ENCODE results near the gene UNC13C. TPM values are rescaled to one million over a fixed set of nuclear protein-coding genes. Genes with fewer than 3 reads are reported as not detected.

Gene UNC13C
- total RNA-seq, 2 experiments from 2014 or later: not detected

- H3K27ac Mint-ChIP-seq: no peak overlapping the region
- DNase-seq: no peak
- H3K27me3 Mint-ChIP-seq: no peaks in the 10 kb centered on the region
- peaks cover 2% of the 10 kb centered on the region for H3K9me3 Mint-ChIP-seq
- ChIA-PET CTCF (no interaction called here), POLR2A (no interaction called here)
- no peak overlapping the region for H3K4me3 Mint-ChIP-seq
- H3K4me1 Mint-ChIP-seq: no peaks in the 10 kb centered on the region
- H3K36me3 Mint-ChIP-seq (ENCODE audit: low read depth): no peaks in the 10 kb centered on the region
Measured at GRCh38 chr15:54599386-54599785, 621.1 kb downstream of the UNC13C start.

DNA sequence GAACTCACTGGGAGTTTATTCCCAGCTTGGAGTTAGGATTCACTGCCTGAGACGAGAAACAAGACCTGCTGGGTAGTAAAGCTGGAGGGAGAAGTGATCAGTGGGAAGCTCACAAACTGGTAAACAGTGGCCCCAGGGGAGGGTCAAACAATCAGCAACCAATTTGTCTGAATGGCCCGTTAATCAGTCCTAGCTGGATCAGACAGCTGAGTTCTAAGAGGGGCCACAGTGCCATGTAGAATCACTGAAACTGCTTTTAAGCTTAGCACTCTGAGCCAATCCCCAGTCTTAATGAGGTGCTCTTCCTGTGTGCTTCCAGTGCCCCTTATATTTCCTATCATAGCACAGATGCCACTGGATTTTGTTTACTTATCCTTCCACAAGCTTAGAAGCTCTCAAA is 626.8 kb downstream of the UNC13C start:
- no peaks in the 10 kb centered on the region for H3K9me3 Mint-ChIP-seq
- CTCF ChIA-PET: no interaction called here
- H3K27ac Mint-ChIP-seq: no peak overlapping the region
- DNase-seq: no peak
- H3K4me3 Mint-ChIP-seq: no peak overlapping the region
- no peaks in the 10 kb centered on the region for H3K36me3 Mint-ChIP-seq (ENCODE audit: low read depth)
- H3K4me1 Mint-ChIP-seq: no peaks in the 10 kb centered on the region
- POLR2A ChIA-PET: no interaction called here
- no peaks in the 10 kb centered on the region for H3K27me3 Mint-ChIP-seq

GRCh38 chr15:54605556-54605955 is 627.3 kb downstream of the UNC13C start:
- no peaks in the 10 kb centered on the region for H3K27me3 Mint-ChIP-seq
- no peak for DNase-seq
- no peak overlapping the region for H3K27ac Mint-ChIP-seq
- H3K4me3 Mint-ChIP-seq: no peak overlapping the region
- no peaks in the 10 kb centered on the region for H3K36me3 Mint-ChIP-seq (ENCODE audit: low read depth)
- ChIA-PET CTCF (no interaction called here), POLR2A (no interaction called here)
- no peaks in the 10 kb centered on the region for H3K4me1 Mint-ChIP-seq
- H3K9me3 Mint-ChIP-seq: no peaks in the 10 kb centered on the region

DNA sequence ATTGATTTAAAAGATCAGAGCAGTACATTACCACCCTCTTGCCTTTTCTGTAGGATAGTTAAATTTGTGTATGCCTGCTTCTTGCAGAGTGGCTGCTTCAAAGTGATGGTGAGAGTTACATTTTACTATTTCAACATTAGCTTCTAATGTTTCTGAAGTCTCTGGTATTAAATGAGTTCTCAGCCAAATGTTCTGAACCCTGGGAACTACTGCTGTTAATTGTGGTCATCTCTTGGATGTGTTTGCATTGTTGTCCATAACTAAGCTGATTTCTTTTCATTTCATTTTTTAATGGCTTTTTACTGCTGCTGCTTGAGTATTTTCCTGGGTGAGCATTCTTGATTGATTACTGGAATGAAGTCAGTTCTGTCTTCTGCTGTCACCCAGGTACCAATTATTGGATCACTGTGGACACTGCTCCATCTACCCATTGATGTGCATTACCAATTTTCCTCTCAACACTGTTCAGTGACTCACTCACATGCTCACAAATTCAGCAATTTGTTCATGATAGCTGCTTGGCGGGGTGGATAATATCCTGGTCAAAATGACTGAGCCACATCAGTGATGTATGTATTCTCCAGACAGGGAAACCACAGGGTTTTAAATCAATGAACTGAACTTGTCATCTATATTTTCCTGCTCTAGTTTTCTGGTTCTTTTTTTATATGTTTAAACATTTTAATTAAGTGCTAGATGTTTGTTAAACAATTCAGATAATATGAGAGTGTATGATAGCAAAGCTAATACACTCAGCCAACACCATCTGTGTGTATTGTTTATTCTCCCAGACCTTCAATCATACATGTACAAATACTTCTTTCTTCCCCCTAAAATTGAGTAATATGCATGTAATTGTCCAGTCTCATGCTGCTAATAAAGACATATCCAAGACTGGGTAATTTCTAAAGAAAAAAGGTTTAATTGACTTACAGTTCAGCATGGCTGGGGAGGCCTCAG is 630.9 kb downstream of the UNC13C start:
- Mint-ChIP-seq H3K27me3 (no peaks in the 10 kb centered on the region), H3K9me3 (no peaks in the 10 kb centered on the region), H3K4me1 (no peaks in the 10 kb centered on the region), H3K27ac (no peak overlapping the region), H3K4me3 (no peak overlapping the region), H3K36me3 (ENCODE audit: low read depth) (no peaks in the 10 kb centered on the region)
- ChIA-PET POLR2A (no interaction called here), CTCF (no interaction called here)
- DNase-seq: no peak

DNA sequence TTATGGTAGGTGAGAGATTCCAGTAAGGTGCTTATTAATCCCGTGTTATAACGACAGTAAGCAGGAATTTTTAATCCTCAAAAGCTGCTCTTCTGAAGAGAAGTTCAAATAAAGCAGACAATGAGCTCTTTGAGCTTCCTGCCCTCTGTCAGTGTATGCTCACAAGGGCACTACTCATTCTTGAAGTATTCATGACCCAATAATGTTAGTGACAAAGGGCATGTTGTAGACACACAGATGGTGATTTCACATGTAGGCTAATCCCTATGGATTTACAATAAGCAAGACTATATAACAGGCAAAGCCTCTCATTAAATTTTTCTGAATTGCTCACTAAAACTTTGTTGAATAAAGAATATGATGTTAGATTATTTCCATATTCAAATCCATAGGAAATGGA is 639.9 kb downstream of the UNC13C start:
- Mint-ChIP-seq H3K27me3 (no peaks in the 10 kb centered on the region), H3K4me3 (no peak overlapping the region), H3K36me3 (ENCODE audit: low read depth) (no peaks in the 10 kb centered on the region), H3K27ac (no peak overlapping the region), H3K9me3 (no peaks in the 10 kb centered on the region), H3K4me1 (no peaks in the 10 kb centered on the region)
- ChIA-PET CTCF (no interaction called here), POLR2A (no interaction called here)
- DNase-seq: no peak

DNA sequence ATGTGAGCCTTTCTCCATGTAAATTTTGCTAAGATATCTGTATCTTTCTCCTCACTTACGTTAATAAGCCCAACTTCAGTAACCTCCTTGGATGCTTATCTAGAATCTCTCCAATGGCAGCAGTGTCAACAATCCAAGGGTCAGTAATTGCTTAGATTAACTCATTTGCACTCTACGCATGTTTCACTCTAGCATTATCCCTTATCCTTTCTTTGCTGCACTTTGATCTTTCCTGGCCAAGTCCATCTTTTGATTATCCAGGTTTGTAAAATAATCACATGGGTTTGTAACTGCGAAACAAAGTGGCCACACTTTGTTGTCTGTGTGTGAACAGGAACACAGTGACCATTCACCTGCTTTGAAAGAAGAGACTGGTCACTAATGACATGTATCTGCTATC is 640.9 kb downstream of the UNC13C start:
- ChIA-PET POLR2A (no interaction called here), CTCF (no interaction called here)
- H3K4me1 Mint-ChIP-seq: no peaks in the 10 kb centered on the region
- H3K27me3 Mint-ChIP-seq: no peaks in the 10 kb centered on the region
- no peak overlapping the region for H3K27ac Mint-ChIP-seq
- H3K9me3 Mint-ChIP-seq: no peaks in the 10 kb centered on the region
- no peak for DNase-seq
- H3K36me3 Mint-ChIP-seq (ENCODE audit: low read depth): no peaks in the 10 kb centered on the region
- no peak overlapping the region for H3K4me3 Mint-ChIP-seq

DNA sequence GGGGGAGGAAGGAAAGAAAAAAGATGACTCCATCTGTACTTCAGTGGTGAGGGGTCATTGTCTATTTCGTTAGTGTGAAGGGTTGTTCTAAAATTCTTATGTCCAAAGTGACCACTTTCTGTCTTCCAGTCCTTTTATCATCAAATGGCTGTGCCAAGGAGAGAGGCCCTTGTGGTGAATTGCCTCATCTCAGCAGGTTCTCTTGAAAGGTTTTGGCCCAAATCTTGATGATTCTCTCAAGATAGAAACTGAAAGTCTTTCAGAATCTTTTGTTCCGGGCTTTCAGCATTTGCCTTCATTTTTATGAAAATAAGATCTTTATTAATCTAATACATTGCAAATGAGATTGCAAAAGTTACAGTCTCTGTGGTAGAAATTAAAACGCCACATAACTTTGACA is 642.7 kb downstream of the UNC13C start:
- Mint-ChIP-seq H3K36me3 (ENCODE audit: low read depth) (no peaks in the 10 kb centered on the region), H3K27ac (no peak overlapping the region), H3K4me1 (no peaks in the 10 kb centered on the region), H3K4me3 (no peak overlapping the region), H3K9me3 (no peaks in the 10 kb centered on the region), H3K27me3 (no peaks in the 10 kb centered on the region)
- POLR2A ChIA-PET: no interaction called here
- no peak for DNase-seq
- CTCF ChIA-PET: no interaction called here

DNA sequence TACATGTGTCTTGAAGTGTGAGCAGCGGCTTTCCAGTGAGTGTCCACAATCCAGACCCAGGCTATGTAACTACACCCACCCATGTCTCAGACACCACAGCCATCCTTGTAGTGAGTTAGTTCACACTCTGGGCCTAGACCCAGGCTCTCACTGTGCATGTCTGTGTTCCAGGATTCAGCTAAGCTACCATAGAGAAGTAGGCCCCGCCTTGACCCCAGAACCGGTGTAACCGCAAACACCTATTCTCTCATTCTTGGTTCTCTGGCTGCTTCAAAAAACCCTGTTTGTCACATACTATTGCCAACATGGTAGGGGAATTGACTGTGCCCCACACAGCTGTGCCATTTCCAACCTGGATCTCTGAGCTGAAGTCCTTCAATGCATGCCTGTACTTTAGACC is 657.9 kb downstream of the UNC13C start:
- Mint-ChIP-seq H3K4me1 (no peaks in the 10 kb centered on the region), H3K27me3 (no peaks in the 10 kb centered on the region), H3K27ac (no peak overlapping the region), H3K4me3 (no peak overlapping the region), H3K9me3 (peaks cover 3% of the 10 kb centered on the region), H3K36me3 (ENCODE audit: low read depth) (no peaks in the 10 kb centered on the region)
- CTCF ChIA-PET: no interaction called here
- POLR2A ChIA-PET: no interaction called here
- DNase-seq: no peak

GRCh38 chr15:54638666-54639065 is 660.4 kb downstream of the UNC13C start:
- H3K36me3 Mint-ChIP-seq (ENCODE audit: low read depth): no peaks in the 10 kb centered on the region
- DNase-seq: no peak
- no peaks in the 10 kb centered on the region for H3K27me3 Mint-ChIP-seq
- no peaks in the 10 kb centered on the region for H3K4me1 Mint-ChIP-seq
- H3K4me3 Mint-ChIP-seq: no peak overlapping the region
- no peak overlapping the region for H3K27ac Mint-ChIP-seq
- H3K9me3 Mint-ChIP-seq: peaks cover 5% of the 10 kb centered on the region
- ChIA-PET CTCF (no interaction called here), POLR2A (no interaction called here)

- ChIA-PET POLR2A (no interaction called here), CTCF (no interaction called here)
- DNase-seq: no peak
- no peak overlapping the region for H3K27ac Mint-ChIP-seq
- H3K4me1 Mint-ChIP-seq: no peaks in the 10 kb centered on the region
- H3K36me3 Mint-ChIP-seq (ENCODE audit: low read depth): no peaks in the 10 kb centered on the region
- H3K4me3 Mint-ChIP-seq: no peak overlapping the region
- H3K9me3 Mint-ChIP-seq: peaks cover 5% of the 10 kb centered on the region
- H3K27me3 Mint-ChIP-seq: no peaks in the 10 kb centered on the region
Measured at GRCh38 chr15:54640873-54641272, 662.6 kb downstream of the UNC13C start.

GRCh38 chr15:54644796-54645195 is 666.6 kb downstream of the UNC13C start:
- no peak for DNase-seq
- CTCF ChIA-PET: no interaction called here
- Mint-ChIP-seq H3K4me3 (no peak overlapping the region), H3K27ac (no peak overlapping the region), H3K36me3 (ENCODE audit: low read depth) (no peaks in the 10 kb centered on the region), H3K4me1 (no peaks in the 10 kb centered on the region), H3K9me3 (peaks cover 9% of the 10 kb centered on the region), H3K27me3 (no peaks in the 10 kb centered on the region)
- POLR2A ChIA-PET: no interaction called here

GRCh38 chr15:54659646-54660045 is 681.4 kb downstream of the UNC13C start:
- Mint-ChIP-seq H3K9me3 (no peaks in the 10 kb centered on the region), H3K36me3 (ENCODE audit: low read depth) (no peaks in the 10 kb centered on the region), H3K4me3 (no peak overlapping the region), H3K27ac (no peak overlapping the region), H3K4me1 (peaks cover 2% of the 10 kb centered on the region), H3K27me3 (no peaks in the 10 kb centered on the region)
- DNase-seq: no peak
- CTCF ChIA-PET: no interaction called here
- POLR2A ChIA-PET: no interaction called here

DNA sequence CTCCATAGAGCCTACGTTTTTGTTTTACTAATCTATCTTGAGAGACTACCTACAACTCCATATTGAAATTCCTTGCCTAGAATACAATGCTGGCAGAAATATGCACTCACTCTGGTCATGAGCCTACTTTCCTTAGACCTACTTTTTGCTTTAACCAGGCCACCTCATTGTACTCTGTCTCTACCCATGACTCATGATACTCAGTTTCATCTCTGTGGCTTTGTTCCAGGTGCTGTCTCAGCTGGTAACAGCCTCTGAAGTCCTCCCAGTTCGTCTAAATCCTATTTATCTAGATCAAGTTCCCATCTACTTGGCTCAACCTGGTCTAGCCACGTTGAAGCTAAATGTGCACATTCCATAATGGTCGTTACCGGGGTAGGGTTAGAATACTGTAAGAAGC is 682.1 kb downstream of the UNC13C start:
- Mint-ChIP-seq H3K4me1 (peaks cover 2% of the 10 kb centered on the region), H3K36me3 (ENCODE audit: low read depth) (no peaks in the 10 kb centered on the region), H3K27ac (no peak overlapping the region), H3K27me3 (no peaks in the 10 kb centered on the region), H3K4me3 (no peak overlapping the region), H3K9me3 (no peaks in the 10 kb centered on the region)
- no peak for DNase-seq
- POLR2A ChIA-PET: no interaction called here
- CTCF ChIA-PET: no interaction called here

DNA sequence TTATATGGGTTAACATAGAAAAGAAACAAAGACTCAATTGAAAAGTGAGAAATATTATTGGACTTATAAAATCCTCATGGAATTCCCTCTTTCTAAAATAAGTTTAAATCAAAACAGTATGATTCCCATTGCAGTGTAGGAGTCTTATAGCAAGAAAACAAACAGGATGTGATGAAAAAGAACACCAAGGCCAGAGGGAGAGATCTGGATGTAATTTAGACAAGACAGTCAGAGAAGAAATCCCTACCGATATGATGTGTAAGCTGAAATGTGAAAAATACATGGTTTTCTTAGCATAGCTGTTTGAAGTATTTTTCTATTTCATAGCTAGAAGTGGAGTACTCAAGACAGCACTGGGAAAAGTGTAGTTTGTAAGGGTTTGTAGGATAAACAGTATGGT is 697.0 kb downstream of the UNC13C start:
- no peak overlapping the region for H3K4me3 Mint-ChIP-seq
- ChIA-PET POLR2A (no interaction called here), CTCF (no interaction called here)
- H3K27ac Mint-ChIP-seq: no peak overlapping the region
- no peaks in the 10 kb centered on the region for H3K36me3 Mint-ChIP-seq (ENCODE audit: low read depth)
- peaks cover 9% of the 10 kb centered on the region for H3K9me3 Mint-ChIP-seq
- no peaks in the 10 kb centered on the region for H3K27me3 Mint-ChIP-seq
- no peaks in the 10 kb centered on the region for H3K4me1 Mint-ChIP-seq
- DNase-seq: no peak

Measured in activated CD4-positive, alpha-beta memory T cell treated with anti-CD3 and anti-CD28 coated beads, Interleukin-2, amount 10 ng/mL, durations not matched to agents 7 days and 5 days (primary cell).